ENCODE results near the gene MAPK10.

MAPK10 gene

GRCh38 chr4:86250619-86251018 lies 109.2 kb downstream of the MAPK10 start:
- Mint-ChIP-seq H3K27me3 (ENCODE audit: low read depth, poor library complexity) (no peaks in the 10 kb centered on the region), H3K4me1 (peaks cover 8% of the 10 kb centered on the region), H3K27ac (no peak overlapping the region), H3K36me3 (ENCODE audit: low read depth) (no peaks in the 10 kb centered on the region), H3K4me3 (no peak overlapping the region), H3K9me3 (no peaks in the 10 kb centered on the region)
- TF ChIP-seq CTCF (IDR thresholded peaks at IDR 0.05): no peak
- DNase-seq: no peak

GRCh38 chr4:86250006-86250405 lies 109.8 kb downstream of the MAPK10 start:
- no peak for DNase-seq
- no peaks in the 10 kb centered on the region for H3K36me3 Mint-ChIP-seq (ENCODE audit: low read depth)
- no peak overlapping the region for H3K27ac Mint-ChIP-seq
- no peaks in the 10 kb centered on the region for H3K27me3 Mint-ChIP-seq (ENCODE audit: low read depth, poor library complexity)
- no peaks in the 10 kb centered on the region for H3K9me3 Mint-ChIP-seq
- TF ChIP-seq CTCF (IDR thresholded peaks at IDR 0.05): no peak
- H3K4me3 Mint-ChIP-seq: no peak overlapping the region
- H3K4me1 Mint-ChIP-seq: peaks cover 8% of the 10 kb centered on the region

- Mint-ChIP-seq H3K27ac (no peak overlapping the region), H3K9me3 (no peaks in the 10 kb centered on the region), H3K4me1 (peaks cover 8% of the 10 kb centered on the region), H3K4me3 (no peak overlapping the region), H3K27me3 (ENCODE audit: low read depth, poor library complexity) (no peaks in the 10 kb centered on the region), H3K36me3 (ENCODE audit: low read depth) (no peaks in the 10 kb centered on the region)
- no peak for DNase-seq
- TF ChIP-seq CTCF (IDR thresholded peaks at IDR 0.05): no peak
Measured at GRCh38 chr4:86249074-86249473, 110.8 kb downstream of the MAPK10 start.

GRCh38 chr4:86247906-86248305 lies 111.9 kb downstream of the MAPK10 start:
- Mint-ChIP-seq H3K9me3 (no peaks in the 10 kb centered on the region), H3K36me3 (ENCODE audit: low read depth) (peaks cover 8% of the 10 kb centered on the region), H3K27me3 (ENCODE audit: low read depth, poor library complexity) (no peaks in the 10 kb centered on the region), H3K4me1 (peaks cover 8% of the 10 kb centered on the region), H3K4me3 (no peak overlapping the region), H3K27ac (no peak overlapping the region)
- DNase-seq: no peak
- no peak for TF ChIP-seq CTCF (IDR thresholded peaks at IDR 0.05)

- Mint-ChIP-seq H3K4me3 (no peak overlapping the region), H3K27me3 (ENCODE audit: low read depth, poor library complexity) (no peaks in the 10 kb centered on the region), H3K27ac (peak overlapping the region; percentile 26), H3K9me3 (no peaks in the 10 kb centered on the region), H3K36me3 (ENCODE audit: low read depth) (peaks cover 8% of the 10 kb centered on the region), H3K4me1 (peaks cover 8% of the 10 kb centered on the region)
- DNase-seq: no peak
- TF ChIP-seq CTCF (IDR thresholded peaks at IDR 0.05): no peak
Measured at GRCh38 chr4:86247320-86247719, 112.5 kb downstream of the MAPK10 start.

GRCh38 chr4:86243750-86244149 lies 116.1 kb downstream of the MAPK10 start:
- Mint-ChIP-seq H3K4me1 (peaks cover 8% of the 10 kb centered on the region), H3K27ac (no peak overlapping the region), H3K9me3 (peaks cover 31% of the 10 kb centered on the region), H3K27me3 (ENCODE audit: low read depth, poor library complexity) (no peaks in the 10 kb centered on the region), H3K36me3 (ENCODE audit: low read depth) (peaks cover 19% of the 10 kb centered on the region), H3K4me3 (no peak overlapping the region)
- DNase-seq: no peak
- no peak for TF ChIP-seq CTCF (IDR thresholded peaks at IDR 0.05)
